Activated T-cell treated with anti-CD3 and anti-CD28 coated beads, Interleukin-2, amount 50 U/mL, for 48 hours (primary cell): ENCODE results near the gene CPEB4.

Experiments used
- DNase-seq, 2 experiments: peaks; one replicate each; pipeline ENCODE4 v3.0.0-alpha.2; 2020

Gene CPEB4

GRCh38 chr5:173916233-173916632 lies 28.1 kb downstream of the CPEB4 start:
- DNase-seq = no peak

DNA sequence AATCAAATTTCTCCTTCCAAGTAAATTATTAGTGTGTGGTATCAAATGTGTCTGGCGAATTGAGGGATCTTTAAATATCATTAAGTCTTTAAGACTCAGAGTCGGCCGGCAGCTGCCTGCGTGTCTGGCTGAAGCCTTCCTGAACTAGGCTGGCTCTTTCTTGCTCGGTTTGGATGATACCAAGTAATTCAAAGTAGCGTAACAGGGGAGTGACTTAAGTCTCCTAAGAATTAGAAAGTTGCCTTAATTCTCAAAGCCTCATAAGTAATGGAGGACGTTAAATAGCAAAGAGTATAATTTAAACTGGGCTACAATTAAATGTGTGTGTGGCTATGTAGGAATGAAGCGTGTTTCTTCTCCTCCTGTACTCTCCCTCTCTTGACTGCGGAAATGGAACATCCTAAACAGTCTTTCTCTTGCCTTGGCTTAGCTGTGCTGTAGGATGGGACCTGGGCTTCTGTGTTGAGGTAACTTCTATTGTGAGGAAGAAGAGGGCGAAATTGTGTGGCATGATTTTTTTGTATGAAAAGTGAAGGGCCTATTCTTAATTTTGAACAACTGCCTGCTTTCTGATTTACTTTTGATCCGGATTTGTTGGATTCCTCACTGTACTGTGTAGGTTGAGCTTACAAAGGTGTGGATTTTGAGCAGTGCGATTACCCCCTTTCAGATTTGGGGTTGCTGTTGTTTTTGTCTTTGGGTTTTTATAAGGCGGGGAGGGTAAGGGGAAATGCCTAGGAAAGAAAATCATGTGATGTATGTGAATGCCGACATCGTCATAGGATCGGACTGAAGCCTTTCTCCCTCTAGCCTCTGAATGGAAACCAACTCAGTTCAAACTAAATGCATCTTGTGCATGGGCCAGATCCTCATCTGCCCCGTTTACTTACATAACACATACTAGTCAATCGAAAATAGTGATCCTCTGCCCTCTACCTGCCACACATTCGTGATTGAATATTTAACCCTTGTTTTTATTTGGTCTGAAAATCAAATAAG lies 29.9 kb downstream of the CPEB4 start:
- peak; percentile 32 to 45 for DNase-seq

GRCh38 chr5:173919443-173919842 lies 31.3 kb downstream of the CPEB4 start:
- DNase-seq = no peak

DNA sequence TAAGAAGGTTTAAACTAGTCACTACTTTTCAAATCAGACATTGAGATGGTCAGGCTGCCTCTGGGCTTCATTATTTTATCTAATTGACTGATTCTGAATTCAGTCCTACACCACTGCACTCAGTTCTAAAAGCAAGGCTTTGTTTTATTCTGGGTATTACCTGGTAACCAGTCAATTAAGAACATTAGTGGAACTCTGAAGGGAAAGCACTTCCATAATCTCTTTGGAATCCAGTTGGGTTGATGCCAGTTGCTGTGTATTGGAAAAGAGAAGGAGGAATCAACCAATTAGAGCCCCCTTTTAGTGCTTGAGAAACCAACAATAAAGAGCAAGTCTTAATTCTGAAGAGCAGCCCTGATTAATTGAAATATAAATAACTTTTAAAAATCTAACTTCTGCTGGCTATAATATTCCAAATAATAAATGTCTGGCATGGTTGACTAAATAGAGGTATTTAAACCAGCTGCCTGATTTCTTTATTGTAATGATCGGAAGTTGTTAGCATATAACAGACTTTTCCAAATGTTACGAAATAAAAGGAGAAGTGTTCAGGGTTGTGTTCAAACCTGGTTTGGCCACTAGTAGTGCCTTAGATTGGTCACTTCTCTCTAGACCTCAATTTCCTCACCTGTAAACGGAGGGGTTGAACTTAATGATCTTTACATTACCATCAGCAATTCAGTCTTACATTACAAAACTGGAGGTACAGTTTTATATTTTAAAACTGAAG lies 32.0 kb downstream of the CPEB4 start:
- no peak for DNase-seq

GRCh38 chr5:173920866-173921555 lies 32.9 kb downstream of the CPEB4 start:
- no peak for DNase-seq

DNA sequence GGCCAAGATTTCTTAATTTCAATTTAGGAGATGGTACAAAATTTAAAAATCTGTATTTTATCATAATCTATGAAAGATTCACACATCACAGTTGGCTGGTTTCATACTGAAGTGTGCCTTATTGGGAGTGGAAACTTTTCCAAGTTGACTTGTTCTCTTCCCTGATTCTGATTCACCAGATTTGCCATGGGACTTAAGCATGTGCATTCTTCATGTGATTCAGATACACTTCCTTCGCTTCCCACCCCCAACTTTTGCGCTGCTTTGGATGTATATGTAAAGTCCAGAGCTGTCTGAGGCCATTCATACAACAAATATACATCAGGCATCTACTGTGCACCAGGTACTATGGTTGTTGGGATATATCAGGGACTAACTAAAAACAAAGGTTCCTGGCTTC lies 34.4 kb downstream of the CPEB4 start:
- no peak for DNase-seq

DNA sequence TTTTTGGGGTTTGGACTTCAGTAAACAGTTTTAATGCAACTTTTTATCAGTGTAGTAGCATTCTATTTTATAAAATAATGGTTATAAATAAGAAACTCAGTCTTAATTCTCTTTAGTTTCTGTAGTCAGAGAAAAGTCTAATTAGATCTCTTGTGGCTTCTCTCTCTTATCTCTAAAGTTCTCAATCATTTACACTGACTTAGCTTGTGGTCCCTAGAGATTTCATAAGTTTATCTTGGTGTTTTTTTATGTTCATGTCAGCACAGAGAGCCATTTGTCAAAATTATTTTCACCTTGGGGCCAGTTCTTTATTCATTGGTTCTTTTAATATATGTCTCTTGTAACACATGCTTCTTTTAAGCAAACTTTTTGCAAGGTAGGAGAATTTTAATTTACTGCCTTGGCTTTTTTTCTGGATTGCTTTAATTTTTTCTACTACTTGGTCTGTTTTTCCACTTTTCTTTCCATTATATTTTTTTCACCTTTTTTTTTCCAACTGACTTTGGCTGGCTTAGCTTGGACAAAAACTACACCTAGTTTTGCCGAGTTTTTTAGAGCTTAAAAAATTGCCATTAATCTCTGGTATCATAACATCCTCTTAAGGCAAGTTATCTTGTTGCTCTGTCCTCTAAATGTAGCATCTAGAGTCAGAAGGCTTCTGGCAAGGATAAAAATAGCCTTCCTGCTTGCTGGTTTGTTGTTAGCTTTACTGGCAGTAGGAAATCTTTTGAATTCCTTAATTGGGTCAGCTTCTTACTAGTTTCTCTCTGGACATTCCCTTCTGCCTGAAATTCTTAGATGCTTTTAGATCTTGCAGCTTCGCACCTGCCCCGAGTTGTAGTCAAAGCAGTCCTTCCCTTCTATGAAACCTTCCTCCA lies 35.3 kb downstream of the CPEB4 start:
- DNase-seq = no peak

DNA sequence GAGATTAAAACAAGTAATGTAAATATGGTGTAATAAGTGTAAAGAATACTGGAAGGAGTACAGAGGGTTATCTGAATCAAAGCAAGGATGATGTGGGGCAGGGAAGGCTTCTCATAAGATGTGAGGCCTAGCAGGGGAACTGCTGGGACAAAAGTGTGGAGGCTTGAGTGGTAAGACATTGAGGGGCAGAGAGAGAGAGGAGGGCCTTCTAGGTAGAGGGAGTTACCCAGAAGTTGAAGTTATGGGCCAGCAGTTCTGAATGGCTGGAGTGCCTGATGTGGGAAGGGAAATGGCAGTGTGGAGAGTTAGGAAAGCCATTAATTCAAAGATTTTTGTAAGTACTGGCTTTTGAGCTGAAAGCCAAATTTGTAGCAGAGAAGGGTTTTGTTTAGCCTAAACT lies 36.8 kb downstream of the CPEB4 start:
- DNase-seq = no peak

GRCh38 chr5:173925449-173926071 lies 37.4 kb downstream of the CPEB4 start:
- DNase-seq = peak; percentile 37 to 44

DNA sequence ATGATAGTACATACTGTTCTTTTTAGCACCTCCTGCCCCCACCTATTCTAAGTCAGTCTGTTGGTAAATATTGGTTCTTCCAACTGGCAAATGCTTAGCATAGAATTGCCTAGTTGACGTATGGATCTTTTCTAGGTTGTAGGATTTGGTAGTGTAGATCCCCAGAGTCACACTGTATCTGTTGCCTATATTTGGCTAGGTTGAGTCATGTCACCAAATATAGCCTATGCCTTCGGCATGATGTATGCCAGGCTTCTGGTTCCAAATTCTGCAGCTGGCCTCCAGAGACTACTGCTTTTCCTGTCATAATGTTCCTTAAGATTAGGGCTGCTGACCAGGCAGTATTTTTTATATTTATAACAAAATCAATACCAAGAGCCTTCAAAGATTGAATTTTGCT lies 38.2 kb downstream of the CPEB4 start:
- DNase-seq = no peak

DNA sequence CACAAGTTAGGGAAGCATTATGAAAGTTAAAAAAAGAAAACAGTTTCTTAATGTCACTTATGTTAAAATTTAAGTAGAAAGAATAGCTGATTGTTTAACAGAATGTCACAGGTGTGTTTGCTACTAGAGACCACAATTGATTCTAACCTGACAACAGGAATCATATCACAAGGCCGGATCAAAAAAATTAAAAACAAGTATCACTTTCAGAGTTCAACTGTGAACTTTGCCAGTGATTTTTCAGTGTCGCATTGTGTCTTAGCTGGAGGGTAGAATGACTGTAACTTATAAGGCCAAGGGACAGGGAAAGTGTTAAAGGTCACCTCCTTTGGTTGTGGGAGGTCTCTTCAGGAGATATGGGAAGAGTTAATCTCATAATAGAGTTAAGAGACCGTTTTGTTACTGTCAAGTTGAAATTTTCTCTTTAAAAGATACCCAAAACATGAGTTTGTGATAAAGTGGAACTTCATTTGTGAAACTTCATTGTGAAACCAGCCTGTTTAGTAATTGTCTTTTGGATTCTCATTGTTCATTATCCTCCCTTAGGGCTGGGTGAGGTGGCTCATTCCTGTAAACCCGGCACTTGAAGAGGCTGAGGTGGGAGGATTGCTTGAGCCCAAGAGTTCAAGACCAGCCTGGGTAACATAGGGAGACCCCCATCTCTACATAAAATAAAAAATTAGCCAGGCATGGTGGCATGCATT lies 40.9 kb downstream of the CPEB4 start:
- DNase-seq = no peak

GRCh38 chr5:173932695-173933139 lies 44.6 kb downstream of the CPEB4 start:
- DNase-seq = no peak

DNA sequence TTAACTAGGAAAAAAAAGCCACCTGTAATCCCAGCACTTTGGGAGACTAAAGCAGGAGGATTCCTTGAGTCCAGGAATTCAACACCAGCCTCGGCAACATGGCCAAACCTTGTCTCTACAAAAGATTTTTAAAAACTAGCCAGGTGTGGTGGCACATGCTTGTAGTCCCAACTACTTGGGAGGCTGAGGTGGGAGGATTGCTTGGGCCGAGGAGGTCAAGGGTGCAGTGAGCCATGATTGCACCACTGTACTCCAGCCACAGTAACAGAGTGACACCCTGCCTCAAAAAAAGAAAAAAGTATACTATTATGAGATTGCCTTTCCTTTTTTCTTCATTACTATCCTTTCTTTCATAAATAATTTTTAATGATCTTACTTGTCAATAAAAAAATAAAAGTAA lies 45.8 kb downstream of the CPEB4 start:
- no peak for DNase-seq

DNA sequence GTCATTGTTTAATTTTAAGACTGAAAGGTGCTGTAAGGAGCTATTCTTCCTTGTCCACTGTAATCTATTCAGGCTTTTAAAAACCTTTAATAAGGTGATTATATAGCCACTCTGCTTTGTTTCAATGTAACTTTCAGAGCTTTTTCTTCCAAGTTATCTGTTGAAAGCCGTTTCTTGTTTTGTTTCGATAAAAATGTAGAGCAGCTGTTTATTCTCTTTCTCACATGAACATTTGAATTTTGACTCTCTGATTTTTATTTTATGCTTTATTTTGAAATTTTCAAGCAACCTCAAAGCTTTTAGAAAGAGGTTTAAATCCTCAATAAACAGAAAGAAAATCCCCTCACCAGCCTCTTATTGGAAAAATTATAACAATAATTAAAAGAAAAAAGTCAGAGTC lies 47.2 kb downstream of the CPEB4 start:
- no peak for DNase-seq

- no peak for DNase-seq
Measured at GRCh38 chr5:173940269-173940668, 52.1 kb downstream of the CPEB4 start.

GRCh38 chr5:173941102-173941501 lies 53.0 kb downstream of the CPEB4 start:
- DNase-seq = no peak

- no peak for DNase-seq
Measured at GRCh38 chr5:173941758-173942401, 53.7 kb downstream of the CPEB4 start.

- no peak for DNase-seq
Measured at GRCh38 chr5:173944511-173944910, 56.4 kb downstream of the CPEB4 start.

DNA sequence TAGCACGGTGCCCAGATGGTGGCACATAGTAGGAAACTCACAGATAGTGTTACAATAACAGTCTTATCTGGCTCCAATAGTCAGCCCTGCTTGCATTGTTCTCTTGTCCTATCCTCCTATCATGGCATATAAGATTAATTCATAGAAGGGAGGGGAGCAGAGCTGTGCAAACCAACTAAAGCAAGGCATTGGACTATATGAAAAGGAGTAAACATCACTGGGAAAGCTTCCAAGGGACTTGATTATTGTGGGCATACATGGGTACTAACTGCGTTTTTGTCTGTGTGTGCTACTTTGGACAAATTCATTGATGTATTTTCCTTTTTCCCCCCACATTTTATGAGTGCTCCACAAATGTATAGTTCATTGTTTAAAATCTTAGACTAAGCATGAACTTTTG lies 57.0 kb downstream of the CPEB4 start:
- DNase-seq = no peak

GRCh38 chr5:173946323-173946722 lies 58.2 kb downstream of the CPEB4 start:
- DNase-seq = no peak

- DNase-seq = no peak
Measured at GRCh38 chr5:173950829-173951228, 62.7 kb downstream of the CPEB4 start.
